D721Med (cell line): ENCODE results near the gene SEMA3F.

Source experiments
- DNase-seq: peaks from one replicate; pipeline ENCODE4 v3.0.0; 2011; ENCODE audit warnings: low spot score; ENCODE audit not compliant: insufficient read length
- FAIRE-seq: peaks from 2 replicates; lab custom pipeline; 2011; peaks lifted over from hg19 to GRCh38; lab: Jason Lieb, UNC
- TF ChIP-seq, protein P1 (sequence below): IDR thresholded peaks from 2 replicates; pipeline ENCODE4 v1.5.1; 2012; ENCODE audit warnings: mild to moderate bottlenecking, control low read depth; ENCODE audit not compliant: insufficient read depth; ENCODE audit errors: missing control alignments

Gene SEMA3F

DNA sequence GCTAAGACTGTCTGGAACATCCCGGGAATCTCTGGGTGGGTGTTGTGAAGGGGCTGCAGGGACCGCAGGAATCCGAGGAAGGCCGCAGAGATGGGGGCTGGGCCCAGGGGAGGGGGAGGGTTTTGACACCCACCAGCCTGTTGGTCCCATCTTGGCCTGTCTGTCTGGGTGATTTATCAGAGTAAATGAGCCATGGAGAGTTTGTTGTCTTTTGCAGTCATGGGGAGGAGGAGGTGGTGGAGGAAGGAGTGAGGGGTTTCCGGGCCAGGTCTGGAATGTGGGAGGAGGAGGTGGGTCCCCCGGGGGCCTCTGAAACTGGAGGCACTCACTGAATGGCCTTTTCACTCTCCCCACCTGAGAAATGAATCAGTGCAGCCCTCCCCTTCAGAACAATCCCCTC is 11.5 kb downstream of the SEMA3F start:
- DNase-seq (no peak), FAIRE-seq (no peak)

GRCh38 chr3:50167069-50167840 is 12.1 kb downstream of the SEMA3F start:
- no peak for FAIRE-seq
- no peak for DNase-seq
- TF ChIP-seq, protein P1, sequence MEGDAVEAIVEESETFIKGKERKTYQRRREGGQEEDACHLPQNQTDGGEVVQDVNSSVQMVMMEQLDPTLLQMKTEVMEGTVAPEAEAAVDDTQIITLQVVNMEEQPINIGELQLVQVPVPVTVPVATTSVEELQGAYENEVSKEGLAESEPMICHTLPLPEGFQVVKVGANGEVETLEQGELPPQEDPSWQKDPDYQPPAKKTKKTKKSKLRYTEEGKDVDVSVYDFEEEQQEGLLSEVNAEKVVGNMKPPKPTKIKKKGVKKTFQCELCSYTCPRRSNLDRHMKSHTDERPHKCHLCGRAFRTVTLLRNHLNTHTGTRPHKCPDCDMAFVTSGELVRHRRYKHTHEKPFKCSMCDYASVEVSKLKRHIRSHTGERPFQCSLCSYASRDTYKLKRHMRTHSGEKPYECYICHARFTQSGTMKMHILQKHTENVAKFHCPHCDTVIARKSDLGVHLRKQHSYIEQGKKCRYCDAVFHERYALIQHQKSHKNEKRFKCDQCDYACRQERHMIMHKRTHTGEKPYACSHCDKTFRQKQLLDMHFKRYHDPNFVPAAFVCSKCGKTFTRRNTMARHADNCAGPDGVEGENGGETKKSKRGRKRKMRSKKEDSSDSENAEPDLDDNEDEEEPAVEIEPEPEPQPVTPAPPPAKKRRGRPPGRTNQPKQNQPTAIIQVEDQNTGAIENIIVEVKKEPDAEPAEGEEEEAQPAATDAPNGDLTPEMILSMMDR, result no peak

More for the DNA sequence above, 11.5 kb downstream of the SEMA3F start:
- TF ChIP-seq, protein P1, result no peak

GRCh38 chr3:50167841-50168209 is 12.7 kb downstream of the SEMA3F start:
- TF ChIP-seq, protein P1, result no peak
- no peak for FAIRE-seq
- no peak for DNase-seq

GRCh38 chr3:50168388-50168787 is 13.3 kb downstream of the SEMA3F start:
- FAIRE-seq (no peak), DNase-seq (no peak)
- TF ChIP-seq, protein P1, result no peak

GRCh38 chr3:50168791-50169190 is 13.7 kb downstream of the SEMA3F start:
- DNase-seq (no peak), FAIRE-seq (no peak)
- TF ChIP-seq, protein P1, result no peak

DNA sequence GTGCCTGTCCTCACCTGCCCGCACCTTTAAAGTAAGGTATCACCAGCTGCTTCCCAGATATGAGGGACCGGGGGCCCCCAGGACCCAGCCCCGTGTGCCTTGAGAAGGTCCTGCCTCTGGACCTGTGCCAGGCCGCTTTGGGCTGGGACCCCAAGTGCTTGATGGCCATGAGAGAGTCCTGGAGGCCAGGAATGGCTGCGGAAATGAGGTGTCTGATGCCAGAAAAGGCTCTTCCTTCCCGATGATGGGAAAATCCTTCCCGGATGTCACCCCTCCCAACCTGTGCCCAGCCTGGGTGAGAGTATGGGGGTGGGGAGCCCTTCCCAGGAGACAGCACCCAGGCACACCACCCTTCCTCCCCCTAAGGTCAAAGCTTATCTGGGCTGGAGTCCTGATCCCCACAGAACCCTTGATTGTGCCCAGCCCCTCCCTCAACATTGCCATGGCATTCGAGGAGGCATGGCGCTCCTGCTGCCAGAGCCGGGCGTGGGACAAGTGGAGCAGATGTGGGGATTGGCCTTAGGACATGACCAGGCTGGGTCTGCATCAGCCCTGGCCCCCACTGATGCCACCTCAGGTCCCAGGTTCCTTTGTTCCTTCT is 14.2 kb downstream of the SEMA3F start:
- TF ChIP-seq, protein P1, result no peak
- FAIRE-seq (no peak), DNase-seq (no peak)

DNA sequence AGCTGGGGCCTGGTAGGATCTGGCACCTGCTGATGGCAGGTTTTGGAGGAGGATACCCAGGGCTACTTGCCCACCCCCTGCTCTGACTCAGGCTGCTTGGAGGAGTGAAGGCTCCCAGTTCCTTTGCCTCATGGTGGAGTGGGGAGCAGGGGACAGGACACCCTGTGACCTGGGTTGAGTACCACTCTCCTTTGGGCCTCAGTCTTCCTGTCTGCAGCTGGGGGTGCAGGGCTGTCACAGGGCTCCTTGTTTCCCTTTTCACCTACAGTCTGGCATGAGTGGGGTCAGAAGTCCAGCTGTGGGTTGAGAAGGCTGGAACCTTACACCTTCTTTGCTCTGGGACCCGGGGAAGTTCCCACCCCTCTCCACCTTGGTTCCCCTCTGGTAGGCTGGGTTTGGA is 14.7 kb downstream of the SEMA3F start:
- FAIRE-seq, result no peak
- TF ChIP-seq, protein P1, result no peak
- DNase-seq, result no peak
